ENCODE measurements around the gene FNDC10.
"Not testable (repeated sequence)": the region's sequence is repeated elsewhere in the genome, so short reads cannot be mapped to it uniquely, and the experiment has no call there.

- TF ChIP-seq TAF1 (IDR thresholded peaks at IDR 0.05; ENCODE audit: borderline replicate concordance, low read depth, low read length); CTCF (IDR thresholded peaks at IDR 0.05 in 2 of 3, conservative IDR thresholded peaks at IDR 0.05 in 1 of 3; ENCODE audit: control insufficient read depth in 2 of 3, extremely low read depth in 1 of 3, insufficient read depth in 1 of 3, low read depth in 3 of 3, low read length in 3 of 3); POLR2A (IDR thresholded peaks at IDR 0.05; ENCODE audit: low read depth, low read length); HDGF (IDR thresholded peaks at IDR 0.05); ZSCAN29 (IDR thresholded peaks at IDR 0.05): not testable (repeated sequence)
Observed at GRCh38 chr1:1640711-1641461, 41.0 kb upstream of the FNDC10 start.
